Upper lobe of left lung (tissue), 6 donors: ENCODE data around the gene ACAD9. TPM values are rescaled to one million over a fixed set of nuclear protein-coding genes. Genes with fewer than 3 reads are reported as not detected.
A peak's percentile ranks its signal among the peaks of the same experiment; 100 is the strongest.

Source experiments
- ATAC-seq, 2 donors: fragments of 200-7000 bp; cut with Tn5 transposase; one replicate each; pipeline ENCODE4 v1.9.1; 2022; ENCODE audit warnings: mild to moderate bottlenecking in 2 of 2, moderate library complexity in 2 of 2; ENCODE audit not compliant: low FRiP score in 2 of 2
- DNase-seq, 2 donors: peaks; one replicate each; pipeline ENCODE4 v3.0.0-alpha.2; 2019 to 2020
- H3K27ac ChIP-seq, 4 donors: fragments of 200-600 bp; sonication (generic); one replicate each; pipeline ENCODE4 v1.5.1; 2016 to 2019
- H3K27me3 ChIP-seq, 4 donors: fragments of 200-600 bp; sonication (generic); one replicate each; pipeline ENCODE4 v1.5.1; 2017 to 2019
- H3K36me3 ChIP-seq, 4 donors: fragments of 200-600 bp; sonication (generic); one replicate each; pipeline ENCODE4 v1.5.1; 2016 to 2019
- H3K4me1 ChIP-seq, 4 donors: fragments of 200-600 bp; sonication (generic); one replicate each; pipeline ENCODE4 v1.5.1; 2018 to 2019
- H3K4me3 ChIP-seq, 4 donors: fragments of 200-600 bp; sonication (generic); one replicate each; pipeline ENCODE4 v1.5.1; 2017 to 2019; ENCODE audit warnings: mild to moderate bottlenecking in 2 of 4, moderate library complexity in 1 of 4
- H3K9me3 ChIP-seq, 4 donors: fragments of 200-600 bp; sonication (generic); one replicate each; pipeline ENCODE4 v1.5.1; 2018 to 2019
- CTCF ChIP-seq, 6 experiments: fragments of 450-650 bp in 4 of 6; fragments of 200-600 bp in 2 of 6; sonication (generic) in 2 of 6; IDR thresholded peaks; one replicate each; pipeline ENCODE4 v1.5.1; 2016 to 2019; ENCODE audit warnings: antibody characterized with exemption in 6 of 6
- EP300 ChIP-seq, 4 donors: sonication (generic); formaldehyde crosslinking; IDR thresholded peaks; one replicate each; pipeline ENCODE4 v1.5.1; 2017; ENCODE audit warnings: antibody characterized with exemption in 4 of 4, control low read depth in 2 of 4
- POLR2A ChIP-seq, 4 donors: fragments of 450-650 bp; IDR thresholded peaks; one replicate each; pipeline ENCODE4 v1.5.1; 2016 to 2017; ENCODE audit warnings: antibody characterized with exemption in 4 of 4, mild to moderate bottlenecking in 2 of 4
- POLR2AphosphoS5 ChIP-seq, 2 donors: sonication (generic); formaldehyde crosslinking; IDR thresholded peaks; one replicate each; pipeline ENCODE4 v1.5.1; 2017; ENCODE audit warnings: antibody characterized with exemption in 2 of 2
- WGBS, 2 donors: methylation state at CpG; one replicate each; pipeline ENCODE4 v1.1.5; 2017 to 2018; 5-methylcytosine and 5-hydroxymethylcytosine counted together
- total RNA-seq, 6 donors: library from RNA; depleted of rRNA in 4 of 6; stranded (reverse); fragments of >200 nt in 4 of 6; gene quantifications; one replicate each; pipeline versions ENCODE4 v1.1.0 to v1.2.1, GENCODE V29; 2016 to 2021
- donor health status: DM: no; HTN: no; CAD: no; lungs with moderate emphysema.
- donor health status: DM: no; HTN: yes; CAD: no; lungs with severe emphysema.

ACAD9 gene
- total RNA-seq, 6 donors from 2014 or later: 32.5 to 80.7 (median 44.0) TPM

GRCh38 chr3:128846486-128846891 is 32.9 kb upstream of the ACAD9 start:
- Histone ChIP-seq H3K9me3 (no peaks in the 10 kb centered on the region), H3K4me3 (peak overlapping the region in 1 of 4 donors; percentile 59), H3K36me3 (no peaks in the 10 kb centered on the region), H3K4me1 (peaks cover 12 to 16% (median 15%) of the 10 kb centered on the region in 4 donors), H3K27ac (peak overlapping the region in 2 of 4 donors; percentile 48 to 78), H3K27me3 (no peaks in the 10 kb centered on the region)
- DNase-seq: peak in 1 of 2 donors; percentile 48
- peak in 1 of 2 donors; percentile 28 for ATAC-seq
- no peak for TF ChIP-seq EP300 (IDR thresholded peaks at IDR 0.05)
- TF ChIP-seq POLR2A (IDR thresholded peaks at IDR 0.05): no peak
- TF ChIP-seq CTCF (IDR thresholded peaks at IDR 0.05): no peak
- no peak for TF ChIP-seq POLR2AphosphoS5 (IDR thresholded peaks at IDR 0.05)
- 56 to 66% methylated on average over 11 to 13 of the region's 13 CpGs for WGBS, 2 donors

GRCh38 chr3:128847666-128848370 is 31.6 kb upstream of the ACAD9 start:
- TF ChIP-seq POLR2AphosphoS5 (IDR thresholded peaks at IDR 0.05): no peak
- TF ChIP-seq CTCF (IDR thresholded peaks at IDR 0.05): no peak
- TF ChIP-seq EP300 (IDR thresholded peaks at IDR 0.05): no peak
- no peak for TF ChIP-seq POLR2A (IDR thresholded peaks at IDR 0.05)
- Histone ChIP-seq H3K36me3 (no peaks in the 10 kb centered on the region), H3K27ac (no peak overlapping the region), H3K9me3 (no peaks in the 10 kb centered on the region), H3K4me3 (no peak overlapping the region), H3K27me3 (no peaks in the 10 kb centered on the region), H3K4me1 (peaks cover 12 to 16% (median 15%) of the 10 kb centered on the region in 4 donors)
- 86 to 88% methylated on average over 13 to 14 of the region's 15 CpGs for whole genome bisulfite sequencing, 2 donors
- DNase-seq (no peak), ATAC-seq (no peak)

- Histone ChIP-seq H3K27me3 (no peaks in the 10 kb centered on the region), H3K9me3 (peaks cover 0 to 3% (median under 1%) of the 10 kb centered on the region in 4 donors), H3K4me3 (no peak overlapping the region), H3K27ac (no peak overlapping the region), H3K4me1 (peaks cover 12 to 16% (median 15%) of the 10 kb centered on the region in 4 donors), H3K36me3 (no peaks in the 10 kb centered on the region)
- no peak for DNase-seq
- TF ChIP-seq POLR2A (IDR thresholded peaks at IDR 0.05): no peak
- TF ChIP-seq CTCF (IDR thresholded peaks at IDR 0.05): no peak
- TF ChIP-seq POLR2AphosphoS5 (IDR thresholded peaks at IDR 0.05): no peak
- no peak for TF ChIP-seq EP300 (IDR thresholded peaks at IDR 0.05)
- no peak for ATAC-seq
- 73 to 96% methylated on average over 9 to 13 of the region's 13 CpGs for WGBS, 2 donors
Observed at GRCh38 chr3:128848936-128849335, 30.5 kb upstream of the ACAD9 start.

GRCh38 chr3:128849911-128850455 is 29.4 kb upstream of the ACAD9 start:
- no peak overlapping the region for H3K4me3 ChIP-seq
- 56 to 70% methylated on average over 10 to 11 of the region's 11 CpGs for WGBS, 2 donors
- H3K4me1 ChIP-seq: peaks cover 12 to 16% (median 15%) of the 10 kb centered on the region in 4 donors
- H3K27me3 ChIP-seq: no peaks in the 10 kb centered on the region
- DNase-seq: no peak
- no peaks in the 10 kb centered on the region for H3K36me3 ChIP-seq
- no peak for TF ChIP-seq CTCF (IDR thresholded peaks at IDR 0.05)
- no peak for TF ChIP-seq EP300 (IDR thresholded peaks at IDR 0.05)
- no peak for TF ChIP-seq POLR2AphosphoS5 (IDR thresholded peaks at IDR 0.05)
- no peak for TF ChIP-seq POLR2A (IDR thresholded peaks at IDR 0.05)
- H3K9me3 ChIP-seq: peaks cover 1 to 12% (median 9%) of the 10 kb centered on the region in 4 donors
- ATAC-seq: no peak
- H3K27ac ChIP-seq: no peak overlapping the region
